PFSK-1 (cell line): ENCODE data around the gene KANSL1L. TPM values are rescaled to one million over a fixed set of nuclear protein-coding genes. Genes with fewer than 3 reads are reported as not detected.

ENCODE experiments used
- FOXP2 ChIP-seq: optimal IDR thresholded peaks from 2 replicates; pipeline ENCODE3; 2011; ENCODE audit warnings: borderline replicate concordance, control low read depth, inconsistent platforms; ENCODE audit not compliant: insufficient read depth; ENCODE audit errors: extremely low read length, extremely low read depth
- POLR2AphosphoS5 ChIP-seq: IDR thresholded peaks from 2 replicates; pipeline ENCODE4 v1.6.1; 2012; ENCODE audit warnings: low read depth, mild to moderate bottlenecking, control low read depth, low read length, moderate library complexity
- SIN3A ChIP-seq: IDR thresholded peaks from 2 replicates; pipeline ENCODE4 v1.6.1; 2012; ENCODE audit warnings: mild to moderate bottlenecking, low read length, moderate library complexity, borderline replicate concordance; ENCODE audit not compliant: insufficient read depth
- TAF1 ChIP-seq: IDR thresholded peaks from 2 replicates; pipeline ENCODE4 v1.6.1; 2012; ENCODE audit warnings: low read length, control low read depth, borderline replicate concordance; ENCODE audit not compliant: insufficient read depth
- polyA plus RNA-seq: library from polyadenylated mRNA; unstranded; fragments of >200 nt; gene quantifications from one replicate; pipeline ENCODE4 v1.2.1, GENCODE V29; 2012; ENCODE audit warnings: low read depth, missing spikeins; ENCODE audit not compliant: insufficient read length
- TF ChIP-seq, protein P1 (sequence below), 2 experiments: IDR thresholded peaks; 2 replicates each; pipeline versions ENCODE4 v1.6.1 to v1.8.0; 2011 to 2012; ENCODE audit warnings: low read depth in 2 of 2, low read length in 2 of 2, control low read depth in 1 of 2, inconsistent platforms in 1 of 2, mild to moderate bottlenecking in 1 of 2, moderate library complexity in 1 of 2; ENCODE audit not compliant: insufficient read depth in 1 of 2

Gene KANSL1L
- polyA plus RNA-seq, result 0.45 TPM

DNA sequence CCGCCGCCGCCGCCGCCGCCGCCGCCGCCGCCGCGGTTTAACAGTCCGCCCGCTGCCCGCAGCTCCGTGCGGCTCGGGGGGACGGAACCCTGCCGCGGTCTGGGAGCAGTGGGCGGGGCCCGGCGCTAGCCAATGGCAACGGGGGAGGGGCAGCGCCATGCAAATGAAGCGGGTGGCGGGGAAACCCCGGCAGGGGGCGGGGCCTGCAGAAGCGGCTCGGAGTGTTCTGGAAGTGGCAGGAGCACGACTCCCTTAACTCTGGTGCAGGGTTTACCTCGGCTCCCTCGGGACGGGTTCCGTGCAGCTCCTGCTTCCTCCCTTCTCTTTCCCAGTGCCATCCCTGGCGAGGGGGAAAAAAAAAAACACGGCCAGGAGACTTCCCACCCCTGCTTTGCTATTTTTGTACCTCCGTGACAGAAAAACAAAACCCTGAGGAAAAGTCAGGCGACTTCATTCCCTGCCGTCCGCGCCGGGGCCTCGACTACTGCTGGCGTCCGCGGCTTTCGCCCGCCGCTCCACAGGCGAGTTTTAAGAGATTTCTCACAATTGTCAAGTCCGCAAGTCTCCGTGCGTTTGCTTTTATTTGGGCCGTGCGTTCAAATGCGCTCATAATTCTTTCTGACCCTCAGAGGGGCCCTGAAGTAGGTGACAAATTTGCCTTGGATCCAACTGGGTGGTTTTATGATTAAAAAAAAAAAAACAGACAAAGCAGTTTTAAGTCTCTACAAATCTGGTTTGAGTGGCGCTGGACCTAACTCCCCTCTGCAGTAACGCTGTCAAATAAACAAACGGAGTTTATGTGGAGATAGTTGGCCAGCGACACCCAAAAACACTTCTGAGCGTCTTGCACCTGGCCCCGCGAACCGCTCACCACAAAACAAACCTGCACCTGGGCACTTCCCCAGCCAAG, at the start of gene KANSL1L:
TSS of gene KANSL1L (minus strand) at position 101 of the 910 bp plus-strand sequence. CDS start 16,827 bp downstream, outside the sequence.
- TF ChIP-seq POLR2AphosphoS5, result 0 out of 2 replicates have a peak, but pooled peaks have one; percentile 23
- no peak for TF ChIP-seq TAF1
- TF ChIP-seq SIN3A, result no peak
- TF ChIP-seq, protein P1, sequence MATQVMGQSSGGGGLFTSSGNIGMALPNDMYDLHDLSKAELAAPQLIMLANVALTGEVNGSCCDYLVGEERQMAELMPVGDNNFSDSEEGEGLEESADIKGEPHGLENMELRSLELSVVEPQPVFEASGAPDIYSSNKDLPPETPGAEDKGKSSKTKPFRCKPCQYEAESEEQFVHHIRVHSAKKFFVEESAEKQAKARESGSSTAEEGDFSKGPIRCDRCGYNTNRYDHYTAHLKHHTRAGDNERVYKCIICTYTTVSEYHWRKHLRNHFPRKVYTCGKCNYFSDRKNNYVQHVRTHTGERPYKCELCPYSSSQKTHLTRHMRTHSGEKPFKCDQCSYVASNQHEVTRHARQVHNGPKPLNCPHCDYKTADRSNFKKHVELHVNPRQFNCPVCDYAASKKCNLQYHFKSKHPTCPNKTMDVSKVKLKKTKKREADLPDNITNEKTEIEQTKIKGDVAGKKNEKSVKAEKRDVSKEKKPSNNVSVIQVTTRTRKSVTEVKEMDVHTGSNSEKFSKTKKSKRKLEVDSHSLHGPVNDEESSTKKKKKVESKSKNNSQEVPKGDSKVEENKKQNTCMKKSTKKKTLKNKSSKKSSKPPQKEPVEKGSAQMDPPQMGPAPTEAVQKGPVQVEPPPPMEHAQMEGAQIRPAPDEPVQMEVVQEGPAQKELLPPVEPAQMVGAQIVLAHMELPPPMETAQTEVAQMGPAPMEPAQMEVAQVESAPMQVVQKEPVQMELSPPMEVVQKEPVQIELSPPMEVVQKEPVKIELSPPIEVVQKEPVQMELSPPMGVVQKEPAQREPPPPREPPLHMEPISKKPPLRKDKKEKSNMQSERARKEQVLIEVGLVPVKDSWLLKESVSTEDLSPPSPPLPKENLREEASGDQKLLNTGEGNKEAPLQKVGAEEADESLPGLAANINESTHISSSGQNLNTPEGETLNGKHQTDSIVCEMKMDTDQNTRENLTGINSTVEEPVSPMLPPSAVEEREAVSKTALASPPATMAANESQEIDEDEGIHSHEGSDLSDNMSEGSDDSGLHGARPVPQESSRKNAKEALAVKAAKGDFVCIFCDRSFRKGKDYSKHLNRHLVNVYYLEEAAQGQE (IDR thresholded peaks at IDR 0.05; ENCODE audit: insufficient read depth in 1 of 2, low read depth in 2 of 2, low read length in 2 of 2), result no peak
- no peak for TF ChIP-seq FOXP2

DNA sequence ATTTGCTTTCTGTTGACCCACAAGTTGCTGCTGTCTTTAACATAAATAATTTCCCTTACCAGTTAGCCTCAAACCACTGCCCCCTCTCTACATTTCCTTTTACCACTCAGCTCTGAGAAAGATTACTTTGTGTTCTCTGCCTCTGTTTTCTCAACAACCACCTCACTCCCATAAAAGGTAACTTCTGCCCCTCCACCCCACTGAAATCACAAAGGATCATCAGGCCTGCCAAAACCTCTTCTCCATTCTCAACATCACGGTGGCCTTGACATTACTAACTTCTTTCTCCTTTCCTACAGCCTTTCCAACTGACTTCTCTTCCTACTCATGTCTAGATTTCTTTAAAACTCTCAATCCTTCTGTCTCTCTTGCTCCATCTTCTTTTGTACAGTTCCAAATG, 43.9 kb upstream of the KANSL1L start:
- TF ChIP-seq POLR2AphosphoS5 (no peak), FOXP2 (no peak), TAF1 (no peak), SIN3A (no peak)
- TF ChIP-seq, protein P1 (IDR thresholded peaks at IDR 0.05; ENCODE audit: insufficient read depth in 1 of 2, low read depth in 2 of 2, low read length in 2 of 2), result no peak

DNA sequence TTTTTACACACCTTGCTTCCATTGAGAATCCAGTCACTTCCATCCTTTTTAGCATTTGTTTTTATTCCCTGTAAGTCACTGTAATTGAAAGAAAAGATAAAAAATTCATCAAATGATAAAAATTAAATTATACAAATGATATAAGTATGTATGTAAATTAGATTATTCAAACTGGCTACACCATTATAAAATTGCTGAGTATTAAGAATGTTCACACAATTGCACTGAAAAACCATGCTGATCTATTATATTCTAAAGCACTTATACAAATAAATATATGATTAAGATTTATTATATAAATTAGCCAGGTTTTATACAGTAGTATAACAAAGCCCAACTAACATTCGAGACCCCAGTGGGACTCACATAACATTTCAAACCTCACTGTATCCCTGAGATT, 39.0 kb upstream of the KANSL1L start:
- TF ChIP-seq SIN3A (no peak), TAF1 (no peak), FOXP2 (no peak), POLR2AphosphoS5 (no peak)
- TF ChIP-seq, protein P1 (IDR thresholded peaks at IDR 0.05; ENCODE audit: insufficient read depth in 1 of 2, low read depth in 2 of 2, low read length in 2 of 2), result no peak

- no peak for TF ChIP-seq TAF1
- TF ChIP-seq SIN3A, result no peak
- no peak for TF ChIP-seq POLR2AphosphoS5
- TF ChIP-seq, protein P1 (IDR thresholded peaks at IDR 0.05; ENCODE audit: insufficient read depth in 1 of 2, low read depth in 2 of 2, low read length in 2 of 2), result no peak
- no peak for TF ChIP-seq FOXP2
Observed at GRCh38 chr2:210207929-210208328, 36.7 kb upstream of the KANSL1L start.
